H1 (cell line): Measurements from ENCODE around the gene CYBRD1. TPM values are rescaled to one million over a fixed set of nuclear protein-coding genes. Genes with fewer than 3 reads are reported as not detected.

Source experiments
- CTCF ChIA-PET: fragments of 300-600 bp; sonication (Branson Sonifier 250); formaldehyde crosslinking; loops from one replicate; lab custom pipeline; 2021; ENCODE audit not compliant: partially characterized antibody; lab: Charles Lee
- POLR2A ChIA-PET: fragments of 300-600 bp; sonication (Branson Sonifier 250); formaldehyde crosslinking; loops from one replicate; lab custom pipeline; 2021; ENCODE audit warnings: inconsistent platforms; ENCODE audit not compliant: partially characterized antibody; lab: Charles Lee
- DNase-seq, 2 experiments: peaks; one replicate each; pipeline versions ENCODE4 v3.0.0 to v3.0.0-alpha.2; 2010 to 2022; ENCODE audit warnings: low spot score in 2 of 2, low read depth in 1 of 2, mixed read lengths in 1 of 2
- FAIRE-seq: peaks from 2 replicates; lab custom pipeline; 2011; peaks lifted over from hg19 to GRCh38; lab: Jason Lieb, UNC
- H2AFZ ChIP-seq: 2 replicates; pipeline ENCODE4 v1.8.1; 2012; ENCODE audit warnings: low read length, inconsistent platforms
- H2AK5ac ChIP-seq: 2 replicates; pipeline ENCODE4 v1.6.1; 2013; ENCODE audit warnings: low read depth, low read length
- H2BK120ac ChIP-seq: replicated peaks from 2 replicates; pipeline ENCODE3; 2013; ENCODE audit warnings: low read depth, low read length, inconsistent platforms
- H2BK12ac ChIP-seq: 2 replicates; pipeline ENCODE4 v1.6.1; 2013; ENCODE audit warnings: low read depth, low read length
- H2BK15ac ChIP-seq: 2 replicates; pipeline ENCODE4 v1.6.1; 2013; ENCODE audit warnings: low read length
- H2BK20ac ChIP-seq: 2 replicates; pipeline ENCODE4 v1.6.1; 2013; ENCODE audit warnings: low read length
- H2BK5ac ChIP-seq: 2 replicates; pipeline ENCODE4 v1.6.1; 2013; ENCODE audit warnings: low read depth, low read length
- H3K14ac ChIP-seq: 2 replicates; pipeline ENCODE4 v1.6.1; 2013; ENCODE audit warnings: inconsistent platforms; ENCODE audit not compliant: insufficient read length
- H3K18ac ChIP-seq: 2 replicates; pipeline ENCODE4 v1.6.1; 2013; ENCODE audit warnings: low read length; ENCODE audit errors: extremely low read depth
- H3K23ac ChIP-seq: 2 replicates; pipeline ENCODE4 v1.6.1; 2013; ENCODE audit warnings: inconsistent platforms; ENCODE audit not compliant: insufficient read length
- H3K23me2 ChIP-seq: 2 replicates; pipeline ENCODE4 v1.6.1; 2013; ENCODE audit warnings: low read depth, low read length
- H3K27ac ChIP-seq: 2 replicates; pipeline ENCODE4 v1.6.1; 2011; ENCODE audit warnings: low read depth, low read length, inconsistent platforms
- H3K27me3 ChIP-seq, 4 experiments: replicated peaks in 1 of 4; 1 replicate in 1 of 4; 2 replicates in 3 of 4; pipeline versions ENCODE4 v1.6.1 to v1.8.1; 2011 to 2013; ENCODE audit warnings: low read length in 3 of 4, mild to moderate bottlenecking in 3 of 4, inconsistent platforms in 2 of 4, mixed read lengths in 2 of 4, moderate library complexity in 1 of 4; ENCODE audit not compliant: control insufficient read depth in 3 of 4, insufficient read depth in 3 of 4; ENCODE audit errors: extremely low read depth in 1 of 4
- H3K36me3 ChIP-seq, 4 experiments: 2 replicates each; pipeline versions ENCODE4 v1.6.1 to v1.8.1; 2011 to 2013; ENCODE audit warnings: mild to moderate bottlenecking in 4 of 4, low read length in 3 of 4, moderate library complexity in 2 of 4, control low read depth in 1 of 4, inconsistent platforms in 1 of 4; ENCODE audit not compliant: insufficient read depth in 4 of 4, control insufficient read depth in 2 of 4
- H3K4ac ChIP-seq: replicated peaks from 2 replicates; pipeline ENCODE3; 2013; ENCODE audit warnings: low read length, low read depth, mixed read lengths, inconsistent platforms; ENCODE audit not compliant: insufficient read length
- H3K4me1 ChIP-seq, 4 experiments: replicated peaks in 1 of 4; 1 replicate in 1 of 4; 2 replicates in 3 of 4; pipeline versions ENCODE4 v1.6.1 to v1.8.1; 2011 to 2013; ENCODE audit warnings: low read length in 3 of 4, inconsistent platforms in 2 of 4, mixed read lengths in 1 of 4; ENCODE audit not compliant: insufficient read depth in 4 of 4, control insufficient read depth in 3 of 4
- H3K4me2 ChIP-seq, 2 experiments: 2 replicates each; pipeline versions ENCODE4 v1.6.1 to v1.8.1; 2011 to 2013; ENCODE audit warnings: low read depth in 2 of 2, low read length in 2 of 2, control low read depth in 1 of 2, inconsistent platforms in 1 of 2, mild to moderate bottlenecking in 1 of 2; ENCODE audit not compliant: insufficient read depth in 1 of 2
- H3K4me3 ChIP-seq, 4 experiments: fragments of 200-600, 300-600 bp in 1 of 4; sonication (generic), shearing (Covaris generic), sonication (Bioruptor Twin) in 1 of 4; 2 replicates each; pipeline versions ENCODE4 v1.5.1 to v1.8.1; 2011 to 2016; ENCODE audit warnings: low read length in 4 of 4, low read depth in 3 of 4, control low read depth in 2 of 4, inconsistent platforms in 2 of 4, mild to moderate bottlenecking in 2 of 4, mixed read lengths in 1 of 4, moderate library complexity in 1 of 4; ENCODE audit not compliant: insufficient read depth in 2 of 4; ENCODE audit errors: extremely low read depth in 1 of 4
- H3K56ac ChIP-seq: replicated peaks from 2 replicates; pipeline ENCODE3; 2013; ENCODE audit warnings: low read depth, mild to moderate bottlenecking, mixed read lengths, low read length, inconsistent platforms; ENCODE audit not compliant: insufficient read length
- H3K79me1 ChIP-seq: 2 replicates; pipeline ENCODE4 v1.6.1; 2013; ENCODE audit warnings: low read depth, low read length, control low read depth
- H3K79me2 ChIP-seq, 2 experiments: 2 replicates each; pipeline versions ENCODE4 v1.6.1 to v1.8.1; 2012 to 2013; ENCODE audit warnings: low read length in 2 of 2, mild to moderate bottlenecking in 2 of 2, inconsistent platforms in 1 of 2; ENCODE audit not compliant: insufficient read depth in 2 of 2, control insufficient read depth in 1 of 2
- H3K9ac ChIP-seq, 4 experiments: replicated peaks in 1 of 4; 1 replicate in 1 of 4; 2 replicates in 3 of 4; pipeline versions ENCODE4 v1.6.1 to v1.8.1; 2011 to 2013; ENCODE audit warnings: low read depth in 3 of 4, low read length in 3 of 4, control low read depth in 2 of 4, mild to moderate bottlenecking in 2 of 4, moderate library complexity in 2 of 4, inconsistent platforms in 1 of 4; ENCODE audit errors: extremely low read depth in 1 of 4
- H3K9me3 ChIP-seq, 2 experiments: 2 replicates each; pipeline versions ENCODE4 v1.6.1 to v1.8.1; 2012 to 2013; ENCODE audit warnings: mild to moderate bottlenecking in 2 of 2, moderate library complexity in 2 of 2, control low read depth in 1 of 2, inconsistent platforms in 1 of 2, low read depth in 1 of 2, low read length in 1 of 2, mixed read lengths in 1 of 2; ENCODE audit not compliant: insufficient read depth in 2 of 2
- H4K20me1 ChIP-seq, 2 experiments: replicated peaks in 1 of 2; 2 replicates each; pipeline versions ENCODE3 to v1.8.1; 2011 to 2013; ENCODE audit warnings: inconsistent platforms in 2 of 2, low read length in 2 of 2, mild to moderate bottlenecking in 1 of 2; ENCODE audit not compliant: insufficient read depth in 2 of 2, control insufficient read depth in 1 of 2
- H4K5ac ChIP-seq: 2 replicates; pipeline ENCODE4 v1.6.1; 2013; ENCODE audit warnings: low read length, low read depth, mixed read lengths, inconsistent platforms; ENCODE audit not compliant: insufficient read length
- H4K8ac ChIP-seq: 2 replicates; pipeline ENCODE4 v1.8.0; 2013; ENCODE audit warnings: mild to moderate bottlenecking, moderate library complexity, low read length, inconsistent platforms; ENCODE audit not compliant: insufficient read depth; ENCODE audit errors: extremely low read depth
- H4K91ac ChIP-seq: replicated peaks from 2 replicates; pipeline ENCODE3; 2013; ENCODE audit warnings: low read length, mixed read lengths, inconsistent platforms; ENCODE audit not compliant: insufficient read length
- CBX8 ChIP-seq: fragments of 300-800, 300-1000 bp; sonication (generic); IDR thresholded peaks from 2 replicates; pipeline ENCODE4 v1.7.1; 2016; ENCODE audit warnings: low read depth, low read length, borderline replicate concordance
- CEBPB ChIP-seq: IDR thresholded peaks from 2 replicates; pipeline ENCODE4 v1.6.1; 2012; ENCODE audit warnings: low read depth, low read length
- E2F6 ChIP-seq: IDR thresholded peaks from 2 replicates; pipeline ENCODE4 v1.6.1; 2012; ENCODE audit warnings: inconsistent platforms
- SP1 ChIP-seq: IDR thresholded peaks from 2 replicates; pipeline ENCODE4 v1.6.1; 2011; ENCODE audit warnings: low read depth, low read length
- SUZ12 ChIP-seq: fragments of 200-600 bp; sonication (generic); IDR thresholded peaks from 2 replicates; pipeline ENCODE4 v1.6.1; 2012; ENCODE audit warnings: mild to moderate bottlenecking, inconsistent platforms, low read length, moderate library complexity, mixed read lengths
- TBP ChIP-seq: IDR thresholded peaks from 2 replicates; pipeline ENCODE4 v1.6.1; 2011; ENCODE audit warnings: low read depth, low read length, improper control_type of control experiment
- TEAD4 ChIP-seq: IDR thresholded peaks from 2 replicates; pipeline ENCODE4 v1.6.1; 2012; ENCODE audit warnings: low read depth, low read length, inconsistent platforms, mixed read lengths
- polyA plus RNA-seq, 7 experiments: library from polyadenylated mRNA; depleted of rRNA in 3 of 7; stranded (reverse) in 5 of 7; unstranded in 2 of 7; fragments of >200 nt in 5 of 7; fragments of 200-250 nt in 2 of 7; gene quantifications; 1 replicate in 5 of 7; 2 replicates in 1 of 7; 4 replicates in 1 of 7; pipeline versions ENCODE4 v1.2.1 to v1.2.3, GENCODE V29; 2011 to 2013; ENCODE audit warnings: missing spikeins in 2 of 7, mixed read lengths in 2 of 7
- total RNA-seq: library from RNA; stranded (reverse); fragmentation: NEBNext Ultra II Directional; extraction: Animal tissue kit (Norgen Biotek cat#: 25700); gene quantifications from 2 replicates; pipeline ENCODE4 v1.2.1, GENCODE V29; 2021

CYBRD1 gene
- total and polyA plus RNA-seq, 2 of the 8 experiments (the other 6 are each of a cell fraction or from before 2014, with no cell fraction given): 10.7 to 12.6 TPM

GRCh38 chr2:171551836-171552235 lies 29.6 kb downstream of the CYBRD1 start:
- Histone ChIP-seq H4K8ac (no peak overlapping the region), H3K27me3 (no peaks in the 10 kb centered on the region), H3K56ac (no peak overlapping the region), H3K9ac (no peak overlapping the region), H2BK15ac (no peak overlapping the region), H3K79me2 (no peaks in the 10 kb centered on the region), H3K9me3 (no peaks in the 10 kb centered on the region), H3K23me2 (no peaks in the 10 kb centered on the region), H2BK20ac (no peak overlapping the region), H4K20me1 (no peaks in the 10 kb centered on the region), H3K36me3 (peaks cover 0 to 12% (median 3%) of the 10 kb centered on the region in 4 experiments; a peak in 4 of 8 replicates), H2BK12ac (no peak overlapping the region), H3K27ac (no peak overlapping the region), H2AFZ (no peak overlapping the region), H3K4me1 (no peaks in the 10 kb centered on the region), H2AK5ac (no peak overlapping the region), H3K14ac (no peak overlapping the region), H4K91ac (no peak overlapping the region), H2BK120ac (no peak overlapping the region), H3K4me2 (no peak overlapping the region), H3K4me3 (no peak overlapping the region), H3K79me1 (no peaks in the 10 kb centered on the region; the same call in 1 of the 2 replicates), H3K4ac (no peak overlapping the region), H2BK5ac (no peak overlapping the region), H3K18ac (no peak overlapping the region), H4K5ac (no peak overlapping the region), H3K23ac (no peak overlapping the region)
- TF ChIP-seq SUZ12 (no peak), TEAD4 (no peak), CEBPB (no peak), SP1 (no peak), E2F6 (no peak), TBP (no peak), CBX8 (no peak)
- CTCF ChIA-PET: interaction anchor here (1.1 to 2.3 kb wide), 4 partner anchors 9 to 562 kb away, joined by 3 to 5 read pairs (median 3); no protein-coding TSS in a partner anchor
- no peak for DNase-seq
- POLR2A ChIA-PET: no interaction called here
- FAIRE-seq: no peak
